Hepatocyte (in vitro differentiated cells): ENCODE data around the gene HIVEP1. TPM values are rescaled to one million over a fixed set of nuclear protein-coding genes. Genes with fewer than 3 reads are reported as not detected.

Source experiments
- DNase-seq: peaks from one replicate; pipeline ENCODE4 v3.0.0-alpha.2; 2016; ENCODE audit warnings: low spot score
- H2AFZ ChIP-seq: fragments of 200-600 bp; sonication (generic); 2 replicates; pipeline ENCODE4 v1.6.0; 2016; ENCODE audit warnings: antibody characterized with exemption, mild to moderate bottlenecking
- H3K27ac ChIP-seq: fragments of 200-600 bp; sonication (generic); 2 replicates; pipeline ENCODE4 v1.5.1; 2016; ENCODE audit warnings: mild to moderate bottlenecking
- H3K27me3 ChIP-seq: fragments of 200-600 bp; sonication (generic); 2 replicates; pipeline ENCODE4 v1.6.1; 2016
- H3K36me3 ChIP-seq: fragments of 200-600 bp; sonication (generic); replicated peaks from 2 replicates; pipeline ENCODE4 v1.5.1; 2016; ENCODE audit warnings: low read depth; ENCODE audit not compliant: insufficient read depth
- H3K4me1 ChIP-seq: fragments of 200-600 bp; sonication (generic); 2 replicates; pipeline ENCODE4 v1.5.1; 2016; ENCODE audit warnings: mild to moderate bottlenecking, moderate library complexity; ENCODE audit not compliant: insufficient read depth
- H3K4me2 ChIP-seq: fragments of 200-600 bp; sonication (generic); 2 replicates; pipeline ENCODE4 v1.6.0; 2016
- H3K4me3 ChIP-seq: fragments of 200-600 bp; sonication (generic); 2 replicates; pipeline ENCODE4 v1.5.1; 2016; ENCODE audit warnings: mild to moderate bottlenecking
- H3K79me2 ChIP-seq: fragments of 200-600 bp; sonication (generic); 2 replicates; pipeline ENCODE4 v1.6.0; 2017; ENCODE audit warnings: mild to moderate bottlenecking
- H3K9me2 ChIP-seq: fragments of 200-600 bp; sonication (generic); replicated peaks from 2 replicates; pipeline ENCODE4 v1.6.0; 2017; ENCODE audit warnings: mild to moderate bottlenecking; ENCODE audit not compliant: insufficient read depth
- H3K9me3 ChIP-seq: fragments of 200-600 bp; sonication (generic); 2 replicates; pipeline ENCODE4 v1.5.1; 2016; ENCODE audit warnings: low read depth, mild to moderate bottlenecking
- H4K20me1 ChIP-seq: fragments of 200-600 bp; sonication (generic); 2 replicates; pipeline ENCODE4 v1.6.0; 2016; ENCODE audit warnings: mild to moderate bottlenecking; ENCODE audit not compliant: insufficient read depth, poor library complexity, severe bottlenecking
- CTCF ChIP-seq: fragments of 200-600 bp; sonication (generic); IDR thresholded peaks from 2 replicates; pipeline ENCODE4 v1.5.1; 2016; ENCODE audit warnings: antibody characterized with exemption, mild to moderate bottlenecking; ENCODE audit not compliant: poor library complexity
- EZH2 ChIP-seq: fragments of 200-600 bp; sonication (generic); IDR thresholded peaks from 2 replicates; pipeline ENCODE4 v1.6.1; 2016; ENCODE audit warnings: antibody characterized with exemption, mild to moderate bottlenecking, borderline replicate concordance
- EZH2phosphoT487 ChIP-seq: fragments of 200-600 bp; sonication (generic); IDR thresholded peaks from one replicate; pipeline ENCODE4 v1.6.1; 2018; ENCODE audit warnings: antibody characterized with exemption, mild to moderate bottlenecking, low read depth, moderate library complexity; ENCODE audit not compliant: unreplicated experiment, severe bottlenecking
- WGBS: methylation state at CpG from one replicate; pipeline ENCODE4 v1.1.6; 2016; ENCODE audit warnings: low lambda C conversion rate; ENCODE audit errors: missing lambda C conversion rate; 5-methylcytosine and 5-hydroxymethylcytosine counted together
- polyA plus RNA-seq: library from polyadenylated mRNA; unstranded; fragments of >200 nt; fragmentation: Nextera tagmentation; extraction: Ambion mirVana; gene quantifications from 2 replicates; pipeline ENCODE4 v1.2.1, GENCODE V29; 2016
- total RNA-seq: library from RNA; depleted of rRNA; stranded (reverse); fragments of >200 nt; gene quantifications from 2 replicates; pipeline ENCODE4 v1.2.3, GENCODE V29; 2014

HIVEP1 gene
- total and polyA plus RNA-seq, 2 experiments from 2014 or later: 8.7 to 33.7 TPM

GRCh38 chr6:12110523-12111362, 98.6 kb downstream of the HIVEP1 start:
- Histone ChIP-seq H4K20me1 (no peaks in the 10 kb centered on the region), H3K79me2 (peaks cover 19% of the 10 kb centered on the region), H3K4me2 (no peak overlapping the region), H2AFZ (no peak overlapping the region), H3K9me2 (no peaks in the 10 kb centered on the region), H3K4me3 (no peak overlapping the region), H3K36me3 (no peaks in the 10 kb centered on the region), H3K27me3 (no peaks in the 10 kb centered on the region), H3K27ac (no peak overlapping the region), H3K9me3 (no peaks in the 10 kb centered on the region), H3K4me1 (no peaks in the 10 kb centered on the region)
- TF ChIP-seq EZH2phosphoT487 (no peak), CTCF (no peak), EZH2 (no peak)
- WGBS: 94% methylated on average over 5 of the region's 5 CpGs
- no peak for DNase-seq

GRCh38 chr6:12111363-12111670, 99.2 kb downstream of the HIVEP1 start:
- no peak overlapping the region for H3K4me2 ChIP-seq
- no peak overlapping the region for H2AFZ ChIP-seq
- H4K20me1 ChIP-seq: no peaks in the 10 kb centered on the region
- no peaks in the 10 kb centered on the region for H3K9me3 ChIP-seq
- WGBS: 94% methylated on average over 2 of the region's 2 CpGs
- no peak for DNase-seq
- no peak overlapping the region for H3K27ac ChIP-seq
- no peaks in the 10 kb centered on the region for H3K36me3 ChIP-seq
- no peak overlapping the region for H3K4me3 ChIP-seq
- peaks cover 18% of the 10 kb centered on the region for H3K79me2 ChIP-seq
- H3K4me1 ChIP-seq: no peaks in the 10 kb centered on the region
- no peaks in the 10 kb centered on the region for H3K27me3 ChIP-seq
- no peak for TF ChIP-seq CTCF
- TF ChIP-seq EZH2phosphoT487: no peak
- no peak for TF ChIP-seq EZH2
- no peaks in the 10 kb centered on the region for H3K9me2 ChIP-seq

GRCh38 chr6:12112540-12113189, 100.6 kb downstream of the HIVEP1 start:
- no peaks in the 10 kb centered on the region for H3K36me3 ChIP-seq
- no peaks in the 10 kb centered on the region for H3K27me3 ChIP-seq
- H2AFZ ChIP-seq: no peak overlapping the region
- H3K9me3 ChIP-seq: no peaks in the 10 kb centered on the region
- no peak for DNase-seq
- no peak overlapping the region for H3K4me3 ChIP-seq
- H3K79me2 ChIP-seq: peaks cover 22% of the 10 kb centered on the region
- no peaks in the 10 kb centered on the region for H3K9me2 ChIP-seq
- TF ChIP-seq EZH2phosphoT487: no peak
- TF ChIP-seq EZH2: no peak
- no peak for TF ChIP-seq CTCF
- H3K27ac ChIP-seq: no peak overlapping the region
- no peaks in the 10 kb centered on the region for H3K4me1 ChIP-seq
- no peak overlapping the region for H3K4me2 ChIP-seq
- no peaks in the 10 kb centered on the region for H4K20me1 ChIP-seq
- WGBS: 87% methylated on average over 9 of the region's 9 CpGs
